LNCAP (cell line): ENCODE results near the gene CLP1.

Source experiments
- TF ChIP-seq, protein P1 (sequence below): fragments of 450-650 bp; IDR thresholded peaks from 2 replicates; pipeline ENCODE4 v1.5.1; 2017; ENCODE audit warnings: mild to moderate bottlenecking

The CLP1 gene

DNA sequence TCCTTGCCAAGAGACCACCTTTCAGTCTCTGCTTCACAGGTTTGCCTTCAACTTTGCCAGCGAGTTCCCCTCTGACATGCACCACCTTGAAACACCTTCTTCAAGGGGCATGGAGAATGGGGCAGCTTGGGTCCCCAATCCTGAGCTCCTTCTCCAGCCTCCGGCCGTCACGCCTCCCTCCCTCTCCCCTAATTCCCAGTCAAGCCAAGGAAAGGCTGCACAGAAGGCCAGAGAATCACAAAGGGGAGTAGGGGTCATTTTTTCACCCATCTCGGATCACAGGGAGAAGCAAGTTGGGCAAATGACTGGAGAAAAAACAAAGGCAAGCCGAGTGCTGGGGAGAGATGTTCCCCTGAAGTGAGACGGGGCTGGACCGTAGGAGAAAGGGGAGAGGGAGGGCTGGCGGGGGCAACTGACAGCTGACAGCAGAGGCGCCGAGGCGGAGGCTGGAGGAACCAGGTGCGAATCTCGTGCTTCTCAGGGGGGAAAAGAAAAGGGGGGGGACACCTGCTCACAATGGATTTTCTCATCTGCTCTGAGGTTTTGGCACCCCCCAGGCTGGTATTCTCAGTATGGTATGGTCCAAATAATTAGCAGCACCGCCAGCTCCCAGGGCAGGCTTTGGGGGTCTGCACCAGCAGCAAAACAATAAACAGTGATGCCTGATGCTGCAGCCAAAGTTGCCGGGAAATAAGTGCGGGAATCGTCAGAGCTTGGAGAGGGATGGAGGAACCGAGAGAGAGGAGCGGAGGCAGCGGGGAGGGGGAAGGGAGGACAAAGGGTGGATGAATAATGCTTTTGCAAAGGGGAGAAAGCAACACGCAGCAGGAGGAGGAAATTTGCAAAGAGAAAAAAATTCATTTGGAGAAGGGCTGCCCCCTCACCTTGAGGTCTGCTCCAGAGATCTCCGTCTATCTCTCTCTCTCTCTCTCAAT lies 8.5 kb upstream of the CLP1 start:
- TF ChIP-seq, protein P1, sequence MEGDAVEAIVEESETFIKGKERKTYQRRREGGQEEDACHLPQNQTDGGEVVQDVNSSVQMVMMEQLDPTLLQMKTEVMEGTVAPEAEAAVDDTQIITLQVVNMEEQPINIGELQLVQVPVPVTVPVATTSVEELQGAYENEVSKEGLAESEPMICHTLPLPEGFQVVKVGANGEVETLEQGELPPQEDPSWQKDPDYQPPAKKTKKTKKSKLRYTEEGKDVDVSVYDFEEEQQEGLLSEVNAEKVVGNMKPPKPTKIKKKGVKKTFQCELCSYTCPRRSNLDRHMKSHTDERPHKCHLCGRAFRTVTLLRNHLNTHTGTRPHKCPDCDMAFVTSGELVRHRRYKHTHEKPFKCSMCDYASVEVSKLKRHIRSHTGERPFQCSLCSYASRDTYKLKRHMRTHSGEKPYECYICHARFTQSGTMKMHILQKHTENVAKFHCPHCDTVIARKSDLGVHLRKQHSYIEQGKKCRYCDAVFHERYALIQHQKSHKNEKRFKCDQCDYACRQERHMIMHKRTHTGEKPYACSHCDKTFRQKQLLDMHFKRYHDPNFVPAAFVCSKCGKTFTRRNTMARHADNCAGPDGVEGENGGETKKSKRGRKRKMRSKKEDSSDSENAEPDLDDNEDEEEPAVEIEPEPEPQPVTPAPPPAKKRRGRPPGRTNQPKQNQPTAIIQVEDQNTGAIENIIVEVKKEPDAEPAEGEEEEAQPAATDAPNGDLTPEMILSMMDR: no peak

DNA sequence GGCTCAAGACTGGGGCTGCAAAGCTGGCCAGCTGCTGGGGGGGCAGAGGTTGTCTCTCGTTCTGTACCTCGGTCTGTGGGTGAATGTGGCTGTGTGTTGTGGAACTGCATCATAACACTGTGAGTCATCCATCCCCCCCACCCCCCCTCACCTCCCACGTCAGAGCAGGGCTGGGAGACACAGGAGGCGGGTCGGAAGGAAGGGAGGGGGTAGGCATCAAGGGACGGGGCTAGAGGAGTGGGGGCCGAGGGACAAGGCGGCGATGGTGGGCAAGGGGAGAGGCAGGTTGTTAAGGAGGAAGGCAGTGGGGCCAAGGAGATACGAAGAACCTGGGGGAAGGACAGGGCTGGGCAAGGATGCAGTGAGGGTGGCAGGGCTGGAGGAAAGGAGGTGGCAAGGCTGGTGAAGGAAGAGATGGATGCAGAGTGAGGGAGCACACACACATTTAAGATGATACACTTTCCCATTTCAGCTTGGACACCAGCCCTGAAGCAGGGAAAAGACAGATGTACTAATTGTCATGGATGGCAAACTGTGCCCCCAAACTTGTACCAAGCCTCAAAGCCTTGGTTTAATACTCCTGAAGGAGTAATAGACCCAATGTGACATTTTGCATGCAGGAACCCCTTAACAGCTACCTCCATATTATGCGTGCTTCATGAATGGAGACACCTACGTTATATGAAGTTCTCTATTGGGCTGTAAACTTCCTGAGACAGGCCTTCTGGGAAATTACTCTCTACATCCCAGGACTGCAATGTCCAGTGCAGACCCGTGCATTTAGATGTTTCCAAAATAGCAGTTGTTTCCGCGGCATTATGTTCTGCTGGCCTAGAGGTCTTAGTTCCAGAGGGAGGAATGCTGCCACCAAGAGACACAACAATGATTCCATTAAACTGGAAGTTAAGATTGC lies 7.5 kb upstream of the CLP1 start, which contains the start of gene YPEL4:
TSS of gene YPEL4 (minus strand) at position 87 of the 913 bp plus-strand sequence. CDS start 2,805 bp downstream, outside the sequence.
- TF ChIP-seq, protein P1: no peak

DNA sequence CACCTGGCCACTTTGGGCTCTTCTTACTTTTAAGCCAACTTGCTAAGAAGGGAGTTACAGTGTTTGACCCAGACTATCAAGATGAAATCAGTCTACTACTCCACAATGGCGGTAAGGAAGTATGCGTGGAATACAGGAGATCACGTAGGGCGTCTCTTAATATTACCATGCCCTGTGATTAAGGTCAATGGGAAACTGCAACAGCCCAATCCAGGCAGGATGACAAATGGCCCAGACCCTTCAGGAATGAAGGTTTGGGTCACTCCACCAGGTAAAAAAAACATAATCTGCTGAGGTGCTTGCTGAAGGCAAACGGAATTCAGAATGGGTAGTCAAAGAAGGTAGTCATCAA lies 6.8 kb upstream of the CLP1 start:
- TF ChIP-seq, protein P1: no peak

DNA sequence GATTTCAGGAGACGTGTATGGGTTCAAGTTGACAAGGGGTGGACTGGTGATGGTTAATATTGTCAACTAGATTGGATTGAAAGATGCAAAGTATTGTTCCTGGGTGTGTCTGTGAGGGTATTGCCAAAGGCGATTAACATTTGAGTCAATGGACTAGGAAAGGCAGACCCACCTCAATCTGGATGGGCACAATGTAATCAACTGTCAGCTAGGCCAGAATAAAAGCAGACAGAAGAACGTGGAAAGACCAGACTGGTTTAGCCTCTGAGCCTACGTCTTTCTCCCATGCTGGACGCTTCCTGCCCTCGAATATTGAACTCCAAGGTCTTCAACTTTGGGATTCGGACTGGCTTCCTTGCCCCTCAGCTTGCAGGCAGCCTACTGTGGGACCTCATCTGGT lies 6.2 kb upstream of the CLP1 start:
- TF ChIP-seq, protein P1: no peak

DNA sequence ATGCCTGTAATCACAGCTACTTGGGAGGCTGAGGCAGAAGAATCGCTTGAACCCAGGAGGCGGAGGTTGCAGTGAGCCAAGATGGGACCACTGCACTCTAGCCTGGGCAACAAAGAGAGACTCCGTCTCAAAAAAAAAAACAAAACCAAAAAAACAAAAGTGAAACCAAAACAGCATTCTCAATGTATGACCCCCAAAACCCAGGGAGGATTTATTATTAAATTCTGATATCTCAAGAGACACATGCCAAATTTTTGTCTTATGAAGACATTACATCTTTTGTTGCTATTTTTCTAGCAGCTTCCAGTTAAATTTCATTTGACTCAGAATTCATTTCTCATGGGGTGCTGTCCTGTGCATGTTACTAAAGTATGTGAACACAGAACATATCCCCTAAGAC lies 4.9 kb upstream of the CLP1 start:
- TF ChIP-seq, protein P1: no peak

DNA sequence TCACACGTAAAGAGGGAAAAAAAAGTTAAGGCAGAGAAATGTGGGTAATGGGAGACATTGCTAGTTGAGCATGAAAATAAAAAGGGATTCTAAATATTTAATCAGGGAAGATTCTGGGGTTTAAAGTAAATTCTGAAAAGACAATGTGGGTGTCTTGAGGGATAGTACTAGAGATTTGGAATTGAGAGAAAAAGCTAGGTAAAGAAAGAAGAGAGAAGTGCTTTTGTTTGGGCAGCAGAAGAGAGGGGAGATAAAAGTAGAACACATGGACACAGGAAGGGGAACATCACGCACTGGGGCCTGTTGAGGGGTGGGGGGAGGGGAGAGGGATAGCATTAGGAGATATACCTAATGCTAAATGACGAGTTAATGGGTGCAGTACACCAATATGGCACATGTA lies 4.4 kb upstream of the CLP1 start:
- TF ChIP-seq, protein P1: no peak

DNA sequence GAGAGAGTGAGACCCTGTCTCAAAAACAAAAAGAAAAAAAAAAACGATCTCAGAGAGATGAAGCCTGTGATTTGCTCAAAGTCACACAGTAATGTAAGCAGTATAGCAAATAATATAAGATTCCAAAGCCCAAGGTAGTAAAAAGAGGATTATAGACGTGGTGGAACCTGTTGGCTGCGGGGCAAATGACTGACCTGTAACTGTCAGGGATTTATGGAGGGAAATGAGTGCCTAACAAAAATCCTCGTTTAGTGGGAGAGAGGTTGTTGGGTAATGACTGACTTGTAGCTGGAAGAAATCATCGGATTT lies 723 bp upstream of the CLP1 start:
- TF ChIP-seq, protein P1: no peak
